GM12878 (cell line): Measurements from ENCODE around the gene UNC50. TPM values are rescaled to one million over a fixed set of nuclear protein-coding genes. Genes with fewer than 3 reads are reported as not detected.

Experiments
- ATAC-seq: fragments of 200-7000 bp; cut with Tn5 transposase; 3 replicates; pipeline ENCODE4 v1.9.1; 2020; ENCODE audit warnings: mild to moderate bottlenecking, moderate library complexity
- BruUV-seq: library from RNA; stranded (reverse); fragments of 400-500 nt; replicated peaks from 2 replicates; lab custom pipeline; 2021; lab: Mats Ljungman, UMichigan
- CTCF ChIA-PET: fragments of 300-600 bp; sonication (Branson Sonifier 250); formaldehyde crosslinking; extraction: SDS; loops from one replicate; lab custom pipeline; 2021; ENCODE audit warnings: inconsistent platforms; lab: Yijun Ruan, JAX
- POLR2A ChIA-PET: fragments of 350-600 bp; formaldehyde crosslinking; extraction: SDS; loops from one replicate; lab custom pipeline; 2021; ENCODE audit warnings: inconsistent platforms; lab: Charles Lee
- RAD21 ChIA-PET: fragments of 300-600 bp; sonication (Branson Sonifier 250); formaldehyde crosslinking; loops from one replicate; lab custom pipeline; 2023; ENCODE audit warnings: antibody characterized with exemption; ENCODE audit not compliant: unreplicated experiment; lab: Charles Lee
- SMC1A ChIA-PET: fragments of 300-600 bp; sonication (Branson Sonifier 250); formaldehyde crosslinking; loops from one replicate; lab custom pipeline; 2023; ENCODE audit not compliant: unreplicated experiment, uncharacterized antibody; lab: Charles Lee
- DNase-seq: peaks from one replicate; pipeline ENCODE4 v3.0.0-alpha.2; 2011; ENCODE audit warnings: low read depth, low spot score
- FAIRE-seq: peaks from 3 replicates; lab custom pipeline; 2011; peaks lifted over from hg19 to GRCh38; lab: Jason Lieb, UNC
- H2AFZ ChIP-seq: 2 replicates; pipeline ENCODE4 v1.6.0; 2011; ENCODE audit warnings: low read depth, low read length, control low read depth; ENCODE audit not compliant: control insufficient read depth
- H3K27ac ChIP-seq: 2 replicates; pipeline ENCODE4 v1.5.1; 2011; ENCODE audit warnings: control low read depth; ENCODE audit not compliant: control insufficient read depth, insufficient read depth
- H3K27me3 ChIP-seq, 2 experiments: replicated peaks in 1 of 2; 2 replicates each; pipeline versions ENCODE4 v1.6.0 to v1.6.1; 2011; ENCODE audit warnings: low read length in 1 of 2; ENCODE audit not compliant: control insufficient read depth in 2 of 2, insufficient read depth in 2 of 2
- H3K36me3 ChIP-seq, 2 experiments: 2 replicates each; pipeline ENCODE4 v1.5.1; 2011; ENCODE audit warnings: low read length in 1 of 2; ENCODE audit not compliant: control insufficient read depth in 2 of 2, insufficient read depth in 2 of 2
- H3K4me1 ChIP-seq: 2 replicates; pipeline ENCODE4 v1.6.1; 2011; ENCODE audit warnings: mild to moderate bottlenecking, low read length, moderate library complexity, mixed read lengths; ENCODE audit not compliant: control insufficient read depth, insufficient read depth
- H3K4me2 ChIP-seq: 2 replicates; pipeline ENCODE4 v1.6.0; 2011; ENCODE audit warnings: control low read depth; ENCODE audit not compliant: control insufficient read depth, insufficient read depth
- H3K4me3 ChIP-seq: fragments of 200-600 bp; sonication (generic); 2 replicates; pipeline ENCODE4 v1.5.1; 2016
- H3K79me2 ChIP-seq: 2 replicates; pipeline ENCODE4 v1.6.0; 2011; ENCODE audit warnings: low read length; ENCODE audit not compliant: control insufficient read depth, insufficient read depth
- H3K9ac ChIP-seq: 2 replicates; pipeline ENCODE4 v1.8.0; 2011; ENCODE audit warnings: low read length, control low read depth, mixed read lengths; ENCODE audit not compliant: control insufficient read depth, insufficient read depth
- H3K9me3 ChIP-seq: replicated peaks from 3 replicates; pipeline ENCODE4 v1.5.1; 2011; ENCODE audit warnings: mild to moderate bottlenecking, low read length; ENCODE audit not compliant: control insufficient read depth, insufficient read depth
- H4K20me1 ChIP-seq: 2 replicates; pipeline ENCODE4 v1.6.0; 2011; ENCODE audit not compliant: control insufficient read depth, insufficient read depth
- BCL3 ChIP-seq: IDR thresholded peaks from 2 replicates; pipeline ENCODE4 v1.6.1; 2011; ENCODE audit warnings: borderline replicate concordance, low read depth, mild to moderate bottlenecking, moderate library complexity, low read length; ENCODE audit not compliant: insufficient read depth, poor library complexity, severe bottlenecking
- E2F4 ChIP-seq: IDR thresholded peaks from 2 replicates; pipeline ENCODE4 v1.6.1; 2012; ENCODE audit warnings: low read depth, low read length, improper control_type of control experiment
- KLF5 ChIP-seq: fragments of 450-650 bp; IDR thresholded peaks from 2 replicates; pipeline ENCODE4 v1.6.1; 2014; ENCODE audit warnings: mild to moderate bottlenecking; ENCODE audit not compliant: partially characterized antibody
- LARP7 ChIP-seq: fragments of 450-650 bp; IDR thresholded peaks from 2 replicates; pipeline ENCODE4 v1.6.1; 2017; ENCODE audit warnings: mild to moderate bottlenecking
- MLLT1 ChIP-seq: fragments of 450-650 bp; IDR thresholded peaks from 2 replicates; pipeline ENCODE4 v1.6.1; 2016; ENCODE audit warnings: mild to moderate bottlenecking
- MTA2 ChIP-seq: fragments of 450-650 bp; IDR thresholded peaks from 2 replicates; pipeline ENCODE4 v1.6.1; 2016; ENCODE audit warnings: low read depth, mild to moderate bottlenecking, moderate library complexity
- NKRF ChIP-seq: fragments of 450-650 bp; conservative IDR thresholded peaks from 2 replicates; pipeline ENCODE4 v1.6.1; 2017; ENCODE audit warnings: mild to moderate bottlenecking, moderate library complexity
- NR2F1 ChIP-seq: fragments of 450-650 bp; conservative IDR thresholded peaks from 2 replicates; pipeline ENCODE4 v1.6.1; 2017; ENCODE audit warnings: mild to moderate bottlenecking
- STAT3 ChIP-seq: IDR thresholded peaks from 2 replicates; pipeline ENCODE4 v1.6.1; 2011; ENCODE audit warnings: low read depth, low read length, improper control_type of control experiment
- ZBTB4 ChIP-seq: fragments of 450-650 bp; formaldehyde crosslinking; IDR thresholded peaks from 2 replicates; pipeline ENCODE4 v1.4.0; 2022; ENCODE audit warnings: mild to moderate bottlenecking, moderate library complexity
- WGBS: methylation state at CpG from one replicate; pipeline ENCODE4 v1.1.6; 2016; ENCODE audit warnings: low lambda C conversion rate; ENCODE audit not compliant: insufficient replicate concordance, insufficient coverage; ENCODE audit errors: missing lambda C conversion rate; 5-methylcytosine and 5-hydroxymethylcytosine counted together
- in situ Hi-C: fragments of 300-500 bp; cut with MboI; formaldehyde crosslinking; loops from 9 replicates; pipeline ENCODE4 v1.14.3; 2018; ENCODE audit warnings: mixed read lengths
- intact Hi-C: fragments of 100-400 bp; cut with micrococcal nuclease; formaldehyde crosslinking; loops from one replicate; pipeline ENCODE4 v1.14.2; 2022; ENCODE audit not compliant: unreplicated experiment
- polyA plus RNA-seq, 11 experiments: library from polyadenylated mRNA; depleted of rRNA in 4 of 11; unstranded in 6 of 11; stranded (reverse) in 5 of 11; fragments of >200 nt; fragmentation: Nextera tagmentation in 4 of 11; fragmentation: Illumina TruSeq in 1 of 11; extraction: Ambion mirVana in 4 of 11; extraction: Trizol in 1 of 11; gene quantifications; 1 replicate in 1 of 11; 2 replicates in 10 of 11; pipeline versions ENCODE4 v1.2.1 to v1.2.3, GENCODE V29; 2011 to 2016; ENCODE audit warnings: inconsistent platforms in 2 of 11, missing spikeins in 2 of 11, low read depth in 1 of 11
- total RNA-seq, 4 experiments: library from RNA; depleted of rRNA in 3 of 4; stranded (reverse); fragments of >200 nt in 3 of 4; fragmentation: Illumina TruSeq in 1 of 4; extraction: Trizol in 1 of 4; gene quantifications; 2 replicates each; pipeline versions ENCODE4 v1.2.1 to v1.2.3, GENCODE V29; 2013 to 2021

The UNC50 gene
- total and polyA plus RNA-seq, 10 of the 15 experiments (the other 5 are each of a cell fraction or from before 2014, with no cell fraction given) = 25.5 to 76.3 (median 37.8) TPM

GRCh38 chr2:98569915-98570314, 38.5 kb upstream of the UNC50 start:
- intact Hi-C loops = loop anchor here (1.0 kb wide), 1 partner anchor 267 kb away; no protein-coding TSS in a partner anchor
- H3K9ac ChIP-seq = no peak overlapping the region
- no TSS peak for BruUV-seq
- ChIA-PET CTCF (interaction anchor here (1.0 to 1.6 kb wide), 2 partner anchors 9 to 19 kb away, joined by 3 read pairs; no protein-coding TSS in a partner anchor), POLR2A (interaction anchor here (0.6 kb wide), 1 partner anchor 9 kb away, joined by 3 read pairs; no protein-coding TSS in a partner anchor), SMC1A (interaction anchor here (1.7 kb wide), 1 partner anchor 13 kb away, joined by 5 read pairs; no protein-coding TSS in a partner anchor), RAD21 (no interaction called here)
- WGBS = 93% methylated on average over 13 of the region's 13 CpGs
- no peak overlapping the region for H2AFZ ChIP-seq
- in situ Hi-C loops = no loop called here
- DNase-seq (no peak), FAIRE-seq (no peak), ATAC-seq (no peak)
- peaks cover 58 to 67% of the 10 kb centered on the region in 2 experiments for H3K36me3 ChIP-seq
- H3K4me2 ChIP-seq = no peak overlapping the region
- no peak overlapping the region for H3K4me3 ChIP-seq
- no peaks in the 10 kb centered on the region for H3K9me3 ChIP-seq
- no peaks in the 10 kb centered on the region for H3K79me2 ChIP-seq
- TF ChIP-seq BCL3 = no peak
- TF ChIP-seq KLF5 = no peak
- no peak for TF ChIP-seq NR2F1
- no peak for TF ChIP-seq NKRF
- TF ChIP-seq MLLT1 = no peak
- TF ChIP-seq ZBTB4 (CRISPR knock-in tag) = no peak
- no peak for TF ChIP-seq STAT3
- TF ChIP-seq LARP7 = no peak
- no peak for TF ChIP-seq MTA2
- no peak for TF ChIP-seq E2F4
- H3K4me1 ChIP-seq = no peaks in the 10 kb centered on the region
- no peaks in the 10 kb centered on the region for H4K20me1 ChIP-seq
- H3K27me3 ChIP-seq = no peaks in the 10 kb centered on the region
- no peak overlapping the region for H3K27ac ChIP-seq
